Prostate gland (tissue), 2 donors: ENCODE results near the gene NOSIP.

Source experiments
- POLR2A ChIP-seq: fragments of 450-650 bp; IDR thresholded peaks from one replicate; pipeline ENCODE4 v1.6.1; 2016; ENCODE audit warnings: antibody characterized with exemption, mild to moderate bottlenecking
- POLR2AphosphoS5 ChIP-seq: sonication (generic); formaldehyde crosslinking; IDR thresholded peaks from one replicate; pipeline ENCODE4 v1.6.1; 2017; ENCODE audit warnings: antibody characterized with exemption
- TF ChIP-seq, protein P1 (sequence below), 4 experiments: fragments of 200-600 bp in 2 of 4; fragments of 450-650 bp in 2 of 4; sonication (generic) in 2 of 4; IDR thresholded peaks; 1 replicate in 3 of 4; 2 replicates in 1 of 4; pipeline ENCODE4 v1.5.1; 2016 to 2019; ENCODE audit warnings: antibody characterized with exemption in 4 of 4, mild to moderate bottlenecking in 2 of 4, moderate library complexity in 2 of 4

GRCh38 chr19:49514151-49514550 lies 66.2 kb downstream of the NOSIP start:
- TF ChIP-seq, protein P1, sequence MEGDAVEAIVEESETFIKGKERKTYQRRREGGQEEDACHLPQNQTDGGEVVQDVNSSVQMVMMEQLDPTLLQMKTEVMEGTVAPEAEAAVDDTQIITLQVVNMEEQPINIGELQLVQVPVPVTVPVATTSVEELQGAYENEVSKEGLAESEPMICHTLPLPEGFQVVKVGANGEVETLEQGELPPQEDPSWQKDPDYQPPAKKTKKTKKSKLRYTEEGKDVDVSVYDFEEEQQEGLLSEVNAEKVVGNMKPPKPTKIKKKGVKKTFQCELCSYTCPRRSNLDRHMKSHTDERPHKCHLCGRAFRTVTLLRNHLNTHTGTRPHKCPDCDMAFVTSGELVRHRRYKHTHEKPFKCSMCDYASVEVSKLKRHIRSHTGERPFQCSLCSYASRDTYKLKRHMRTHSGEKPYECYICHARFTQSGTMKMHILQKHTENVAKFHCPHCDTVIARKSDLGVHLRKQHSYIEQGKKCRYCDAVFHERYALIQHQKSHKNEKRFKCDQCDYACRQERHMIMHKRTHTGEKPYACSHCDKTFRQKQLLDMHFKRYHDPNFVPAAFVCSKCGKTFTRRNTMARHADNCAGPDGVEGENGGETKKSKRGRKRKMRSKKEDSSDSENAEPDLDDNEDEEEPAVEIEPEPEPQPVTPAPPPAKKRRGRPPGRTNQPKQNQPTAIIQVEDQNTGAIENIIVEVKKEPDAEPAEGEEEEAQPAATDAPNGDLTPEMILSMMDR (IDR thresholded peaks at IDR 0.05): no peak
- TF ChIP-seq POLR2AphosphoS5: no peak
- TF ChIP-seq POLR2A: no peak
